GM12891 (cell line): Measurements from ENCODE around the gene NEGR1.

Experiments used
- POLR2A ChIP-seq: IDR thresholded peaks from 2 replicates; pipeline ENCODE4 v1.6.1; 2011; ENCODE audit warnings: low read depth, low read length, control low read depth
- POLR2AphosphoS5 ChIP-seq: IDR thresholded peaks from 2 replicates; pipeline ENCODE4 v1.6.1; 2011; ENCODE audit warnings: low read depth, low read length, control low read depth
- TAF1 ChIP-seq: IDR thresholded peaks from 2 replicates; pipeline ENCODE4 v1.6.1; 2011; ENCODE audit warnings: low read depth, low read length, control low read depth

DNA sequence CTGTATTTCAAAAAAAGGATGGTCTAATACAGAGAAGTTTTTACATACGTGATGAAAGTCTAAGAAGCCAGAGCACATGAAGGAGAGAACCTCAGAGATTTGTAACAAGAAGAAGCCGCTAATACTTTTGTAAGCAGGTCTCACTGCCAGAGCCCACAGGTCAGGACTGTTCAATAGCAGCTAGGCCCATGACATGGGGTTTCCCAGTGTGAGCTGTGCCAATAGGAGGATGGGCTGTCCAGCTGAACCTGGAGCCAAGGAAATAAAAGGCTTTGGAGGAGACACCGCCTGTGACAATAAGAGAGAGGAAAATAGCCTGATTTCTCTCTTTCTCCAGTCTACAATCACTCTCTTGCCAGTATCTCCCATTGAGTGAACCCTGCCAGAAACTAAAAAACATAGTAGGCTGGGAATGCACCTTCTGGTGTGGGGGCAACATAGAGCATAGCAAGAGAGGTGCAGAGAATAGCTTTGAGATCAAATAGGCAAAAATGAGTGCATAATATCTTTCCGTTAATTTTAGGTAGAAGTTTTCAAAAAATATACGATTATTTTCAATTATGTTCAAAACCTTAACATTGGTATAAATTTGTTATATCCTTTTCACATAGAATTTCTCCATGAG, 360.3 kb downstream of the NEGR1 start:
- TF ChIP-seq POLR2A (no peak), TAF1 (no peak), POLR2AphosphoS5 (no peak)
